CD1c-positive myeloid dendritic cell (primary cell): ENCODE results near the gene ZNF689.
"Not testable (repeated sequence)": the region's sequence is repeated elsewhere in the genome, so short reads cannot be mapped to it uniquely, and the experiment has no call there.

Experiments used
- DNase-seq: peaks from one replicate; pipeline ENCODE4 v3.0.0-alpha.2; 2016; ENCODE audit errors: extremely low spot score

Gene ZNF689

GRCh38 chr16:30600215-30600614, 10.0 kb downstream of the ZNF689 start:
- no peak for DNase-seq

DNA sequence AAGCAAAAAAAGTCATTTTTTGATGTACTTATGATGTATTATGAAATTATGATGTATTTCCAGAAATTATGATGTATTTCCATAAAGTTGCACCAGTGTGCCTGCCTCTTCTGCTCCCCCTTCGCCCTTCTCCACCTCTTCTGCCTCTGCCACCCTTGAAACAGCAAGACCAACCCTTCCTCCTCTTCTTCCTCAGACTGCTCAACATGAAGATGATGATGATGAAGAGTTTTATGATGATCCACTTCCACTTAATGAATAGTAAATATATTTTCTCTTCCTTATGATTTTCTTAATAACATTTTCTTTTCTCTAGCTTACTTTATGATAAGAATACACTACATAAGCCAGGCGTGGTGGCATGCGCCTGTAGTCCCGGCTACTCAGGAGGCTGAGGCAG, 17.3 kb downstream of the ZNF689 start:
- DNase-seq: no peak

DNA sequence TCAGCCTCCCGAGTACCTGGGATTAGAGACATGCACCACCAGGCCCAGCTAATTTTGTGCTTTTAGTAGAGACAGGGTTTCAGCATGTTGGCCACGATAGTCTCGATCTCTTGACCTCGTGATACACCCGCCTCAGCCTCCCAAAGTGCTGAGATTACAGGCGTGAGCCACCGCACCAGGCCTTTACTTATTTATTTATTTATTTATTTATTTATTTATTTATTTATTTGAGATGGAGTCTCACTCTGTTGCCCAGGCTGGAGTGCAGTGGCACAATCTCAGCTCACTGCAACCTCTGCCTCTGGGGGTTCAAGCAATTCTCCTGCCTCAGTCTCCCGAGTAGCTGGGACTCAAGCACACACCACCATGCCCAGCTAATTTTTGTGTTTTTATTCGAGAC, 19.3 kb downstream of the ZNF689 start:
- DNase-seq: not testable (repeated sequence)

DNA sequence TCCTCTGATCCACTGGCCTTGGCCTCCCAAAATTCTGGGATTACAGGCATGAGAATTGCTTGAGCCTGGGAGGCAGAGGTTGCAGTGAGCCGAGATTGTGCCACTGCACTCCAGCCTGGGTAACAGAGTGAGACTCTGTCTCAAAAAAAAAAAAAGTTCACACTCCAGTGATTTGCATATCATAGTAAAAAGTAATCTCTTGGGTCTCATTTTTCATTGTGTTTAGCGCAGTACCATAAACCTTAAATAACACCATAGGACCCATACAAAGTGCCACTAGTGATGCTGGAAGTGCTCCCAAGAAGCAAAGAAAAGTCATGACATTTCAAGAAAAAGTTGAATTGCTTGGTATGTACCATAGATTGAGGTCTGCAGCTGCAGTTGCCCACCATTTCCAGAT, 20.6 kb downstream of the ZNF689 start:
- DNase-seq: not testable (repeated sequence)

- DNase-seq: no peak
These were observed 21.5 kb downstream of the ZNF689 start for GRCh38 chr16:30588651-30589050.

DNA sequence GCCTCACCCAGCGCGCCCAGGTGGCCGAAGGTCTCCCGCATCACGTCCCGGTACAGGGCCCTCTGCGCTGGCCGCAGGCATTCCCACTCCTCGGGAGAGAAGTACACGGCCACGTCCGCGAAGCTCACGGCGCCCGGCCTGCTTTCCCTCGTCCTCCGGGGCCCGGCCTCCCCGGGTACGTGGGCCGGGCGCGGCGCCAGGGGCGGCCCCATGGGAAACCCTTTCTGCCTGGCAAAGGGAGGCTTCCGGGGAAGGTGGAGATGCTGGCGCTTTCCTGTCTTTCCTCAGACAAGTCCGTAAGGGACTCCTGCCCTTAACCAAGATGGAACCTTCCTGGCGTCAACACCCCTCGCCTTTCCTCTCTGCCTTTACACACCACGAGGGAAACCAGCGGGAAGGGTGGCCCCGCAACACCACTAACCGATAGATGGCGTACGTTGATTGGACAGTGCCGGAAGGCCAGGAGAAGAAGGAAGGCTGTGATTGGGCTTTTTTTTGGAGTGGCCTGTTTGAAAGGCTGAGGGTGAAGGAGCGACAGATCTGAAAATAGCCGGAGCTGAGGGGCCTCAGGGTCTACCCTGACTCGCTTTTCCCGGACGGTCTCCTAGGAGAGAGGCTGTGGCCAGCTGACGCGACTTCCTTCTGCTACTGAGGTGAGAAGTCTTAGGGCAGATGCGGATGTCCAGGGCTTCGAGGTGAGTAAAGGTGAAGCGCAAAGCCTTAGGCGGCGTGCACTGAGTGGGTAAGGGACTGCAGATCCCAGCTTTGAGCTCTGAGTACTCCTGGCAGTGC, 24.6 kb downstream of the ZNF689 start, which contains the start of gene ZNF785:
ZNF785 (minus strand) TSS at position 298 of the 792 bp plus-strand sequence; CDS start at position 212, 86 bp downstream.
- DNase-seq: peak; percentile 98

GRCh38 chr16:30585022-30585399, 25.2 kb downstream of the ZNF689 start:
- peak; percentile 89 for DNase-seq

DNA sequence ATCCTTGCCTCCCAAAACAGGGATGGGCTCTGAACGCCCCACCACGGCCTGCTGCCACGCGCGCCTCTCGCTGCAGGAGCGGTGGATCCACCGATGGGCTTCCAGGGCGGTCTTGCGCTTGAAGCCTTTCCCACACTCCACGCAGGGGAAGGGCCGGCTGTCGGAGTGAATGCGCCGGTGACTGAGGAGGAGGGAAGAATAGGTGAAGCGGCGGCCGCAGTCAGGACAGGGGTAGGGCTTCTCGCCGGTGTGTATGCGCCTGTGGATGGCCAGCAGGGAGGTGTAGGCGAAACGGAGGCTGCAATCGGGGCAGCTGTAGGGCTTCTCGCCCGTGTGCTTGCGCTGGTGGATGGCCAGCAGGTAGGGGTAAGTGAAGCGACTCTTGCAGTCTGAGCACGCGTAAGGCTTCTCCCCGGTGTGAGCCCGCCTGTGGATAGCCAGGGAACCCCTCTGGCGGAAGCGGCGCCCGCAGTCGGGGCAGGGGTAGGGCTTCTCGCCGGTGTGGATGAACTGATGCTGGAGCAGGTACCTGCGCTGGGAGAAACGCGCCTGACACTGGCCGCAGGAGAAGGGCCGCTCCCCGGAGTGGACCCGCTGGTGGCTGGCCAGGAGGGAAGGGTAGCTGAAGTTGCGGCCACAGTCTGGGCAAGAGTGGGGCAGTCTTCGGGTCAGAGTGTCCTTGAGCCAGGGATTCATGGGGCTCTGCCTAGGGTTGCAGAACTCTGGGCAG, 27.4 kb downstream of the ZNF689 start:
- no peak for DNase-seq

GRCh38 chr16:30581457-30581856, 28.7 kb downstream of the ZNF689 start:
- DNase-seq: no peak

DNA sequence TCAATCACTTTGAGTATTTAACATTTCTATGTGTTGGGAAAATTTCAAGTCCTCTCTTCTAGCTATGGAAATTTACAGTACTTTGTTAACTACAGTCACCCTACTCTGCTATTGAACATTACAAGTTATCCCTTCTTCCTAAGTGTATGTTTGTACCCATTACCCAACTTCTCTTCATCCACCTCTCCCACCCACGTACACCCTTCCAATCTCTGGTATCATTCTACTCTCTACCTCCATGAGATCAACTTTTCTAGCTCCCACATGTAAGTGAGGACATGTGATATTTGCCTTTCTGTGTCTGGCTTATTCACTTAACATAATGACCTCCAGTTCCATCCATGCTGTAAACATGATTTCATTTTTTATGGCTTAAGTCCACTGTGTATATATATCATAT, 35.5 kb downstream of the ZNF689 start:
- no peak for DNase-seq

- peak; percentile 96 for DNase-seq
These were observed 38.5 kb downstream of the ZNF689 start, which contains the start of gene ZNF688 for GRCh38 chr16:30571445-30572322. Gene ZNF688 (minus strand): TSS chr16:30571714. CDS start chr16:30571629, 85 bp downstream.

DNA sequence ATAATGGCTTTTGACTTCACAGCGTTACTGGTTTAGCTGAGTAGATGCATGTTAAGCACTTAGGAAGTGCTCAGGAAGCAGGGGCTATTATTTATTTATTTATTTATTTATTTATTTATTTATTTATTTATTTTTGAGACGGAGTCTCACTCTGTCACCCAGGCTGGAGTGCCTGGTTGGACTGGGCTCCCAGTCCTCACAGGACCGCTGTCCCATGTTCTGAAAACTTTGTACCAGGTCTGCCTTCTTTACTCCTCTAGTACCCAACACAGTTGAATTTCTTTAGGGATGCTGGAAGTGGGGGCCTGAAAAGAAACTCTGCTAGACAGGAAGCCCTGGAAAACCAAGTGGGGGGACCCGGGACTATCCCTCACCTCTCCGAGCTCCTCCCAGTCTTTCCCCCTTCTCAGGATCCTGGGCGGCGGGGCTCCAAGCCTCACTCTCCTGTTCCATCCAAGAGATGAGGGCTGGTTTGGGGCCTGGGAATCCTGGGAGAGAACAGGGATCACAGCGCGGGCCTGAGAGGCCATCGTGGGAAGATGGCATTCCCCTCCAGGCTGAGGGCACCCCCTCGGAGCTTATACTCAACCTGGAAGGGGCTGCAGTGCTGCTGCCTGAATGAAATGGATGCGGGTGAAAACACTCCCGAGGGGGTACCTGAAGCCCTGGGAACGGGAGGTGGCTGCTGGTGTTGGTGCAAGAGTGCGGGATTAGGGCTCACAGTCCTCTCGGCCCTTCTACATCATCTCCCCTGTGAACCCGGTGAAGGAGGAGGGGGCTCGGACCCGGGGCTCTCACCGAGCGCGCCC, 39.3 kb downstream of the ZNF689 start:
- DNase-seq: no peak

- DNase-seq: peak; percentile 27
These were observed 40.2 kb downstream of the ZNF689 start for GRCh38 chr16:30569746-30570635.

- no peak for DNase-seq
These were observed 40.9 kb downstream of the ZNF689 start for GRCh38 chr16:30569281-30569680.

- DNase-seq: peak; percentile 81
These were observed 42.1 kb downstream of the ZNF689 start for GRCh38 chr16:30567991-30568638.

- peak; percentile 48 for DNase-seq
These were observed 42.8 kb downstream of the ZNF689 start for GRCh38 chr16:30567160-30567990.

DNA sequence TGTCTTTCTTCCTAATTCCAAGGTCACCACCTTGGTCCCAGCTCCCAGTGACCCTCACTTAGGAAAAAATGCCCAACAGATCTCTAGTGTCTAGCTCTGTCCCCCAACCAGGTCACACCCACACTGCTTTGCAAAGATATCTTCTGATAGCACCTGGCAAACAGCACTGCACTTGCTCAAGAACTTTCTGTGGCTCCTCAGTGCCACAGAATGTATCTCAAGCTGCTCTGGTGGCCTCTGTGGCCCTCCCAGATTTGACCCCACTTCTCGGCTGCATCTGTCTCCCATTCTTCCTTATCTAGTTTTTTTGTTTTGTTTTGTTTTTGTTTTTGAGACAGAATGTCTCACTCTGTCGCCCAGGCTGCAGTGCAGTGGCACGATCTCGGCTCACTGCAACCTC, 43.7 kb downstream of the ZNF689 start:
- DNase-seq: no peak

- no peak for DNase-seq
These were observed 44.2 kb downstream of the ZNF689 start for GRCh38 chr16:30565984-30566383.

DNA sequence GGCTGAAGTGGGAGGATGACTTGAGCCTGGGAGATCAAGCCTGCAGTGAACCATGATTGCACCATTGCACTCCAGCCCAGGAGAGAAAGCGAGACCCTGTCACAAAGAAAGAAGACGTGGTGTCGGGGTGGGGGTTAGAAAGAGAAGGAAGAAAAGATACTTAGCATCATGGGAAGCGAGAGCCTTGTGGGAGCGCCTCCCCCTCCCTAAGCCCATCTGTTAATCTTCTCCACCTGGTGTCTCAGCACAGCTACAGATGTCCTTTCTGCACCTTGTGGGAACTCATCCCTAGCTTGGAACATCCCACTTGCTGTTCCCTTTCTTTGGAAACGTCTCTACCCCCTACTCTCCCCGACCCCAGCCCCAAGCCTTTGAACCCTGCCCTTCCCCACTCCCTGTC, 44.7 kb downstream of the ZNF689 start:
- DNase-seq: no peak
